Measurements from ENCODE around the gene IL19.

GRCh38 chr1:206835186-206835585 lies 64.6 kb downstream of the IL19 start:
- no peak for TF ChIP-seq CTCF (IDR thresholded peaks at IDR 0.05)
- TF ChIP-seq POLR2A (IDR thresholded peaks at IDR 0.05), result no peak
- no peak for TF ChIP-seq EP300 (IDR thresholded peaks at IDR 0.05)
